ENCODE measurements around the gene ZMYM1. TPM values are rescaled to one million over a fixed set of nuclear protein-coding genes. Genes with fewer than 3 reads are reported as not detected.
"Not testable (repeated sequence)": the region's sequence is repeated elsewhere in the genome, so short reads cannot be mapped to it uniquely, and the experiment has no call there.

The ZMYM1 gene
- total RNA-seq, 1 donor from 2014 or later = 22.2 TPM

GRCh38 chr1:35076426-35076825, 2.8 kb upstream of the ZMYM1 start:
- DNase-seq = not testable (repeated sequence)

GRCh38 chr1:35080171-35080854, 1.1 kb downstream of the ZMYM1 start:
- peak; percentile 32 for DNase-seq

- DNase-seq = no peak
Measured at GRCh38 chr1:35085421-35085820, 6.2 kb downstream of the ZMYM1 start.

GRCh38 chr1:35097224-35097623, 18.0 kb downstream of the ZMYM1 start:
- DNase-seq = no peak

GRCh38 chr1:35111106-35111505, 31.9 kb downstream of the ZMYM1 start:
- no peak for DNase-seq

GRCh38 chr1:35112668-35113067, 33.5 kb downstream of the ZMYM1 start:
- DNase-seq = no peak

- no peak for DNase-seq
Measured at GRCh38 chr1:35115459-35116383, 36.5 kb downstream of the ZMYM1 start.

- peak; percentile 7 for DNase-seq
Measured at GRCh38 chr1:35120458-35121133, 41.4 kb downstream of the ZMYM1 start.

GRCh38 chr1:35122311-35122710, 43.1 kb downstream of the ZMYM1 start:
- DNase-seq = no peak

- no peak for DNase-seq
Measured at GRCh38 chr1:35126546-35126945, 47.4 kb downstream of the ZMYM1 start.

GRCh38 chr1:35129080-35129479, 49.9 kb downstream of the ZMYM1 start:
- DNase-seq = no peak

- no peak for DNase-seq
Measured at GRCh38 chr1:35136780-35137179, 57.6 kb downstream of the ZMYM1 start.

- DNase-seq = not testable (repeated sequence)
Measured at GRCh38 chr1:35137590-35137989, 58.4 kb downstream of the ZMYM1 start.

- DNase-seq = not testable (repeated sequence)
Measured at GRCh38 chr1:35142294-35142693, 63.1 kb downstream of the ZMYM1 start.

GRCh38 chr1:35142728-35143127, 63.5 kb downstream of the ZMYM1 start:
- not testable (repeated sequence) for DNase-seq

GRCh38 chr1:35143737-35144508, 64.7 kb downstream of the ZMYM1 start:
- no peak for DNase-seq

GRCh38 chr1:35145892-35146549, 66.8 kb downstream of the ZMYM1 start:
- DNase-seq = not testable (repeated sequence)

- no peak for DNase-seq
Measured at GRCh38 chr1:35151220-35151619, 72.0 kb downstream of the ZMYM1 start.

- DNase-seq = no peak
Measured at GRCh38 chr1:35164893-35165292, 85.7 kb downstream of the ZMYM1 start.
